ENCODE data around the gene GPC1.

GPC1 gene

GRCh38 chr2:240436683-240437550 lies 1.5 kb downstream of the GPC1 start:
- H3K4me3 ChIP-seq (ENCODE audit: low read depth, low read length), result no peak overlapping the region
- no peak for DNase-seq (ENCODE audit: low read depth)
- TF ChIP-seq, protein P1, sequence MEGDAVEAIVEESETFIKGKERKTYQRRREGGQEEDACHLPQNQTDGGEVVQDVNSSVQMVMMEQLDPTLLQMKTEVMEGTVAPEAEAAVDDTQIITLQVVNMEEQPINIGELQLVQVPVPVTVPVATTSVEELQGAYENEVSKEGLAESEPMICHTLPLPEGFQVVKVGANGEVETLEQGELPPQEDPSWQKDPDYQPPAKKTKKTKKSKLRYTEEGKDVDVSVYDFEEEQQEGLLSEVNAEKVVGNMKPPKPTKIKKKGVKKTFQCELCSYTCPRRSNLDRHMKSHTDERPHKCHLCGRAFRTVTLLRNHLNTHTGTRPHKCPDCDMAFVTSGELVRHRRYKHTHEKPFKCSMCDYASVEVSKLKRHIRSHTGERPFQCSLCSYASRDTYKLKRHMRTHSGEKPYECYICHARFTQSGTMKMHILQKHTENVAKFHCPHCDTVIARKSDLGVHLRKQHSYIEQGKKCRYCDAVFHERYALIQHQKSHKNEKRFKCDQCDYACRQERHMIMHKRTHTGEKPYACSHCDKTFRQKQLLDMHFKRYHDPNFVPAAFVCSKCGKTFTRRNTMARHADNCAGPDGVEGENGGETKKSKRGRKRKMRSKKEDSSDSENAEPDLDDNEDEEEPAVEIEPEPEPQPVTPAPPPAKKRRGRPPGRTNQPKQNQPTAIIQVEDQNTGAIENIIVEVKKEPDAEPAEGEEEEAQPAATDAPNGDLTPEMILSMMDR (IDR thresholded peaks at IDR 0.05; ENCODE audit: low read depth, low read length, missing control alignments), result no peak

- no peak for DNase-seq (ENCODE audit: low read depth)
- no peak overlapping the region for H3K4me3 ChIP-seq (ENCODE audit: low read depth, low read length)
Observed at GRCh38 chr2:240437551-240437860, 2.0 kb downstream of the GPC1 start.

DNA sequence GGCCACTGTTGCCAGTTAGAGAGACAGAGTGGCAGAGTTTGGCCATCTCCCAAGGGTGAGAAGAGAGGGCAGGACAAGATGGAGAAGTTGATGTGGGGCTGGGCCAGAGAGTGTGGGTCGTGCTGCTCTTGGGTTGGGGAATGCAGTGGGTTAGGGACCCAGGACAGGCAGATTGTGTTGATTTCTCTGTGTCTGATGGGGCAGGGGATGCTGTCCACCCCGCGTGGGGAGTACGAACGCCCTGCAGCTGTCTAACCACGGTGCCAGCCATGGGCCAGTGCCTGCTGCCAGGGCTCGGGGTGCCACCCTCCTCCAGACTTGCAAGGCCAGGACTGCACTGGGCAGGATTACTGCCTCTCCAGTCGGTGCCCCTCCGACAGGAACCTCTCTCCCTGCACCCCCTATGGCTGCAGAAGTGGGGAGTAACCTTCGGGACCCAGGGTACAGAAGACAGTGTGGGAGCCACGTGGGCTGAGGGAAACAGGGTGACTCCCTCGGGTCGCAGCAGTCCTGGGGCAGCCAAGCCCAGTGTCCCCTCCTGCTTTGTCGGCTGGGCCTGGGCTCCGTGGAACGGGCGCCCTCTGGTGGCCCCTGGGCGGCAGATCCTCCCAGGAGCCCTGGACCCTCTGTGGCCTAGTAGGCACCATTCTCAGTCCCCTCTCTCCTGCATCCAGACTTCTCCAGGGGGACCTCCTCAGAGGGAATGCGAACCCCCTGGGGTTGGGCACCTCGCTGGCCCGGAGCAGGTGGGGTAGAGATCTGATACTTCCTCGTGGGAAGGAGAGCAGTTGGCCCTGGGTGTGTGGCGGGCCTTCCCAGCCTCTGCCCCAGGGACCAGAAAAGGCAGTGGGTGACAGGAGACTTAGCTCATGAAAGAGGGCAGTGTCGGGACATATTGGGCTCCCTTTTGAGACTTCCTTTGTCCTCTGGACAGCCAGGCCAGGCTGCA lies 2.7 kb downstream of the GPC1 start:
- H3K4me3 ChIP-seq (ENCODE audit: low read depth, low read length), result no peak overlapping the region
- DNase-seq (ENCODE audit: low read depth), result no peak
- TF ChIP-seq, protein P1 (IDR thresholded peaks at IDR 0.05; ENCODE audit: low read depth, low read length, missing control alignments), result peak; percentile 96

More at GRCh38 chr2:240437551-240437860, 2.0 kb downstream of the GPC1 start:
- TF ChIP-seq, protein P1 (IDR thresholded peaks at IDR 0.05; ENCODE audit: low read depth, low read length, missing control alignments), result no peak

- no peak overlapping the region for H3K4me3 ChIP-seq (ENCODE audit: low read depth, low read length)
- TF ChIP-seq, protein P1 (IDR thresholded peaks at IDR 0.05; ENCODE audit: low read depth, low read length, missing control alignments), result no peak
- no peak for DNase-seq (ENCODE audit: low read depth)
Observed at GRCh38 chr2:240438810-240439697, 3.6 kb downstream of the GPC1 start.

DNA sequence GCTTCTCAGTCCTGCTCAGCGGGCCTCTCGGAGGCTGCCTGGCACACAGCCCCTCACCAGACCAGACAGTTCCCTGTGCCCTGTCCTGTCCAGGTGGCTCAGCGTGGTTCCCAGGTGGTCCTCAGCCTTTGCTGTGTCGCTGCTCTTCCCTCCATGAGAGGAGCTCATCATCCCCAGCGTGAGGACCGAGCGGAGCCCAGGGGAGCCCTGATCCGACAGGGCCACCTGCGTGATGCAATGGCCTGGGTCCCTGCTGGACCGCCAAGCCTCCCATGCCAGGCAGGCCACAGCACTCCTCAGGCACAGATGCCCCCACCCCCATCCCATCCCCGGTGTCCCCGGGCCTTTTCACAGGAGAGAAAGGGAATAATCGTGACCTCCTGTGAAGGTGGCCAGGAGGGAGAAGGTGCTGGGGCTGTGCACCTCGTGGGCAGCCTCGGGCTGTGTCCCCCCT lies 4.3 kb downstream of the GPC1 start:
- no peak for DNase-seq (ENCODE audit: low read depth)
- H3K4me3 ChIP-seq (ENCODE audit: low read depth, low read length), result no peak overlapping the region
- TF ChIP-seq, protein P1 (IDR thresholded peaks at IDR 0.05; ENCODE audit: low read depth, low read length, missing control alignments), result no peak

- TF ChIP-seq, protein P1 (IDR thresholded peaks at IDR 0.05; ENCODE audit: low read depth, low read length, missing control alignments), result no peak
- H3K4me3 ChIP-seq (ENCODE audit: low read depth, low read length), result no peak overlapping the region
Observed at GRCh38 chr2:240440251-240440650, 4.8 kb downstream of the GPC1 start.

More at GRCh38 chr2:240440251-240440650, 4.8 kb downstream of the GPC1 start:
- DNase-seq (ENCODE audit: low read depth), result no peak

All from GM12864 (cell line).